Inflammatory macrophage treated with lipopolysaccharide for 4 hours (primary cell): ENCODE measurements around the gene OAT.

Source experiments
- DNase-seq: peaks from one replicate; pipeline ENCODE4 v3.0.0-alpha.2; 2020

The OAT gene

GRCh38 chr10:124375691-124376090 is 43.0 kb downstream of the OAT start:
- no peak for DNase-seq

GRCh38 chr10:124375353-124375614 is 43.4 kb downstream of the OAT start:
- DNase-seq = no peak

GRCh38 chr10:124374535-124375352 is 44.0 kb downstream of the OAT start:
- no peak for DNase-seq

GRCh38 chr10:124372899-124373298 is 45.8 kb downstream of the OAT start:
- no peak for DNase-seq

GRCh38 chr10:124370426-124370825 is 48.3 kb downstream of the OAT start:
- no peak for DNase-seq

- no peak for DNase-seq
Observed at GRCh38 chr10:124369986-124370385, 48.7 kb downstream of the OAT start.

- peak; percentile 7 for DNase-seq
Observed at GRCh38 chr10:124369533-124369932, 49.2 kb downstream of the OAT start.

- DNase-seq = no peak
Observed at GRCh38 chr10:124369066-124369465, 49.7 kb downstream of the OAT start.

GRCh38 chr10:124367936-124368335 is 50.8 kb downstream of the OAT start:
- no peak for DNase-seq

- DNase-seq = no peak
Observed at GRCh38 chr10:124367414-124367813, 51.3 kb downstream of the OAT start.

GRCh38 chr10:124366825-124367224 is 51.9 kb downstream of the OAT start:
- no peak for DNase-seq

- DNase-seq = no peak
Observed at GRCh38 chr10:124366343-124366742, 52.4 kb downstream of the OAT start.

- DNase-seq = no peak
Observed at GRCh38 chr10:124364674-124365073, 54.0 kb downstream of the OAT start.

- DNase-seq = no peak
Observed at GRCh38 chr10:124362568-124362967, 56.2 kb downstream of the OAT start.

- no peak for DNase-seq
Observed at GRCh38 chr10:124359336-124359832, 59.3 kb downstream of the OAT start.

- no peak for DNase-seq
Observed at GRCh38 chr10:124357561-124357885, 61.2 kb downstream of the OAT start.

- no peak for DNase-seq
Observed at GRCh38 chr10:124356701-124357560, 61.8 kb downstream of the OAT start.

- peak; percentile 50 for DNase-seq
Observed at GRCh38 chr10:124354411-124355382, 64.0 kb downstream of the OAT start.

GRCh38 chr10:124353896-124354295 is 64.8 kb downstream of the OAT start:
- DNase-seq = no peak

GRCh38 chr10:124353091-124353815 is 65.5 kb downstream of the OAT start:
- DNase-seq = no peak

GRCh38 chr10:124351481-124352220 is 67.1 kb downstream of the OAT start:
- no peak for DNase-seq

- no peak for DNase-seq
Observed at GRCh38 chr10:124350806-124351205, 67.9 kb downstream of the OAT start.
